Stomach (tissue), 4 donors: ENCODE measurements around the gene NFKB2.

Source experiments
- CTCF ChIP-seq, 7 experiments: fragments of 450-650 bp in 4 of 7; fragments of 200-600 bp in 3 of 7; sonication (generic) in 3 of 7; IDR thresholded peaks; one replicate each; pipeline ENCODE4 v1.5.1; 2016 to 2019; ENCODE audit warnings: antibody characterized with exemption in 7 of 7, control low read depth in 2 of 7, mild to moderate bottlenecking in 1 of 7
- EP300 ChIP-seq: sonication (generic); formaldehyde crosslinking; IDR thresholded peaks from one replicate; pipeline ENCODE4 v1.6.1; 2017; ENCODE audit warnings: antibody characterized with exemption
- POLR2AphosphoS5 ChIP-seq, 3 donors: sonication (generic); formaldehyde crosslinking; IDR thresholded peaks; one replicate each; pipeline ENCODE4 v1.6.1; 2016; ENCODE audit warnings: antibody characterized with exemption in 3 of 3

- TF ChIP-seq CTCF (IDR thresholded peaks at IDR 0.05) (peak in 5 of 7 experiments; percentile 72 to 81 (median 76)), POLR2AphosphoS5 (IDR thresholded peaks at IDR 0.05) (peak; percentile 40 to 93 (median 77)), EP300 (no peak)
Measured at GRCh38 chr10:102422545-102423129, 27.1 kb downstream of the NFKB2 start.
